Measurements from ENCODE around the gene RSPH4A.

RSPH4A gene

GRCh38 chr6:116579143-116579542, 37.1 kb upstream of the RSPH4A start:
- H3K4me3 ChIP-seq (ENCODE audit: low read depth, low read length), result no peak overlapping the region
- peaks cover 25% of the 10 kb centered on the region for H3K79me2 ChIP-seq
- H3K27ac ChIP-seq, result no peak overlapping the region
- H3K4me2 ChIP-seq (ENCODE audit: low read length), result no peak overlapping the region
- no peak overlapping the region for H2AFZ ChIP-seq
- H3K36me3 ChIP-seq (ENCODE audit: control insufficient read depth, insufficient read depth, low read length), result peaks cover 5% of the 10 kb centered on the region
- no peak for TF ChIP-seq CTCF (IDR thresholded peaks at IDR 0.05)
- no peak overlapping the region for H3K9ac ChIP-seq
- H3K4me1 ChIP-seq, result no peaks in the 10 kb centered on the region
- H3K9me3 ChIP-seq (ENCODE audit: control insufficient read depth, low read length), result no peaks in the 10 kb centered on the region
- no peaks in the 10 kb centered on the region for H3K27me3 ChIP-seq (ENCODE audit: control insufficient read depth, insufficient read depth, low read length)

- peaks cover 17% of the 10 kb centered on the region for H3K79me2 ChIP-seq
- TF ChIP-seq CTCF (IDR thresholded peaks at IDR 0.05), result no peak
- H3K27me3 ChIP-seq (ENCODE audit: control insufficient read depth, insufficient read depth, low read length), result no peaks in the 10 kb centered on the region
- no peak overlapping the region for H3K4me2 ChIP-seq (ENCODE audit: low read length)
- peaks cover 2% of the 10 kb centered on the region for H3K4me1 ChIP-seq
- no peak overlapping the region for H3K4me3 ChIP-seq (ENCODE audit: low read depth, low read length)
- H3K27ac ChIP-seq, result no peak overlapping the region
- H2AFZ ChIP-seq, result no peak overlapping the region
- H3K36me3 ChIP-seq (ENCODE audit: control insufficient read depth, insufficient read depth, low read length), result peaks cover 5% of the 10 kb centered on the region
- no peak overlapping the region for H3K9ac ChIP-seq
- H3K9me3 ChIP-seq (ENCODE audit: control insufficient read depth, low read length), result no peaks in the 10 kb centered on the region
Measured at GRCh38 chr6:116580198-116580597, 36.1 kb upstream of the RSPH4A start.

- no peaks in the 10 kb centered on the region for H3K9me3 ChIP-seq (ENCODE audit: control insufficient read depth, low read length)
- TF ChIP-seq CTCF (IDR thresholded peaks at IDR 0.05), result no peak
- no peak overlapping the region for H2AFZ ChIP-seq
- peaks cover 2% of the 10 kb centered on the region for H3K4me1 ChIP-seq
- H3K4me2 ChIP-seq (ENCODE audit: low read length), result no peak overlapping the region
- peaks cover 3% of the 10 kb centered on the region for H3K79me2 ChIP-seq
- no peak overlapping the region for H3K4me3 ChIP-seq (ENCODE audit: low read depth, low read length)
- no peaks in the 10 kb centered on the region for H3K36me3 ChIP-seq (ENCODE audit: control insufficient read depth, insufficient read depth, low read length)
- no peaks in the 10 kb centered on the region for H3K27me3 ChIP-seq (ENCODE audit: control insufficient read depth, insufficient read depth, low read length)
- no peak overlapping the region for H3K27ac ChIP-seq
- H3K9ac ChIP-seq, result no peak overlapping the region
Measured at GRCh38 chr6:116586276-116586675, 30.0 kb upstream of the RSPH4A start.

- Histone ChIP-seq H3K9ac (no peak overlapping the region), H3K4me2 (ENCODE audit: low read length) (no peak overlapping the region), H3K9me3 (ENCODE audit: control insufficient read depth, low read length) (no peaks in the 10 kb centered on the region), H3K4me3 (ENCODE audit: low read depth, low read length) (no peak overlapping the region), H2AFZ (no peak overlapping the region), H3K4me1 (peaks cover 2% of the 10 kb centered on the region), H3K27ac (no peak overlapping the region), H3K36me3 (ENCODE audit: control insufficient read depth, insufficient read depth, low read length) (no peaks in the 10 kb centered on the region), H3K27me3 (ENCODE audit: control insufficient read depth, insufficient read depth, low read length) (no peaks in the 10 kb centered on the region), H3K79me2 (peaks cover 3% of the 10 kb centered on the region)
- no peak for TF ChIP-seq CTCF (IDR thresholded peaks at IDR 0.05)
Measured at GRCh38 chr6:116586738-116587137, 29.5 kb upstream of the RSPH4A start.

- H3K9ac ChIP-seq, result no peak overlapping the region
- H2AFZ ChIP-seq, result no peak overlapping the region
- no peaks in the 10 kb centered on the region for H3K79me2 ChIP-seq
- no peaks in the 10 kb centered on the region for H3K9me3 ChIP-seq (ENCODE audit: control insufficient read depth, low read length)
- H3K27me3 ChIP-seq (ENCODE audit: control insufficient read depth, insufficient read depth, low read length), result no peaks in the 10 kb centered on the region
- H3K36me3 ChIP-seq (ENCODE audit: control insufficient read depth, insufficient read depth, low read length), result no peaks in the 10 kb centered on the region
- no peak overlapping the region for H3K27ac ChIP-seq
- no peak overlapping the region for H3K4me2 ChIP-seq (ENCODE audit: low read length)
- TF ChIP-seq CTCF (IDR thresholded peaks at IDR 0.05), result no peak
- no peak overlapping the region for H3K4me3 ChIP-seq (ENCODE audit: low read depth, low read length)
- no peaks in the 10 kb centered on the region for H3K4me1 ChIP-seq
Measured at GRCh38 chr6:116595247-116595646, 21.0 kb upstream of the RSPH4A start.
